ENCODE results near the gene APPBP2. TPM values are rescaled to one million over a fixed set of nuclear protein-coding genes. Genes with fewer than 3 reads are reported as not detected.
"Not testable (repeated sequence)": the region's sequence is repeated elsewhere in the genome, so short reads cannot be mapped to it uniquely, and the experiment has no call there.

APPBP2 gene
- total and polyA plus RNA-seq, 3 experiments from 2014 or later: 21.0 to 29.5 (median 27.7) TPM

DNA sequence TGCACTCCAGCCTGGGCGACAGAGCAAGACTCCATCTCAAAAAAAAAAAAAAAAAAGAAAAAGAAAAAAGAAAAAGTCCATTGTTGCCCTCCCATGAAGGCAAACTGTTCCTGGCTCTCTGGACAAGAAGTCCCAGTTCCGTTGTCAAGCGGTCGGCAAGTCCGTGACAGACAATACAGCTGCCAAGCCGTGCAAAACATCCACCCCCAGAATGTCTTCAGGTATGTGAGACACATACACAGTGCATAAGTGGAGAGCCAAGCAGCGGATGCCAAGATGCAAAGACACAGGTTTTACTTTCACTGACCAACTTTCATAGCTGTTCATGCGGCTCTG is 33.6 kb upstream of the APPBP2 start:
- Mint-ChIP-seq H3K27ac (no peak overlapping the region), H3K9me3 (peaks cover 0 to 16% (median 11%) of the 10 kb centered on the region in 5 donors), H3K4me1 (no peaks in the 10 kb centered on the region), H3K36me3 (peaks cover 0 to 9% (median 0%) of the 10 kb centered on the region in 3 donors), H3K27me3 (peaks cover 6 to 17% of the 10 kb centered on the region in 2 donors), H3K4me3 (no peak overlapping the region)
- POLR2A ChIA-PET: no interaction called here
- no peak for DNase-seq
- CTCF ChIA-PET: no interaction called here
- Histone ChIP-seq H3K36me3 (ENCODE audit: insufficient read depth, low read length) (no peaks in the 10 kb centered on the region), H3K27me3 (ENCODE audit: insufficient read depth, low read length, poor library complexity, severe bottlenecking) (no peaks in the 10 kb centered on the region), H3K27ac (ENCODE audit: low read depth, low read length) (no peak overlapping the region), H3K4me1 (ENCODE audit: insufficient read depth, low read length) (no peaks in the 10 kb centered on the region), H3K4me3 (ENCODE audit: low read length) (no peak overlapping the region), H3K9me3 (ENCODE audit: low read length) (no peaks in the 10 kb centered on the region)

DNA sequence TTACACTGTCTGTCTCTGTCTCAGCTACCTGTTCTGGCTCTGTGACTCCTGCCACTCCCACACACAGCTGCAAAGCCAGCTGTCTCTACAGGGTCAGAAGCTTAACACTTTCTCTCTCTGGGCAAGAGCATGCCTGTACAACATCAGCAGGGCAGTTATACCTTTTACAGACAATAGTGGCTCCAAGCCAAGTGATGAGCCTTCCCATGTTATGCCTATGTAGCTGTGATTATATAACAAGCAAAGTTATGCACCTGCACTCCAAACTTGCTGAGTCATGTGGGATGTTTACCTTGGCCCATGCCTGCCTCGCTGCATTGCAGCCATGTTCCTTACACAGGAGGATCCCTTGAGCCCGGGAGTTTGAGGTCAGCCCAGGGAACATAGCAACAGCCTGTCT is 31.8 kb upstream of the APPBP2 start:
- Mint-ChIP-seq H3K4me3 (no peak overlapping the region), H3K36me3 (peaks cover 0 to 9% (median 0%) of the 10 kb centered on the region in 3 donors), H3K4me1 (no peaks in the 10 kb centered on the region), H3K27me3 (peaks cover 6 to 17% of the 10 kb centered on the region in 2 donors), H3K27ac (no peak overlapping the region), H3K9me3 (peaks cover 0 to 16% (median 12%) of the 10 kb centered on the region in 5 donors)
- Histone ChIP-seq H3K4me1 (ENCODE audit: insufficient read depth, low read length) (no peaks in the 10 kb centered on the region), H3K27ac (ENCODE audit: low read depth, low read length) (no peak overlapping the region), H3K36me3 (ENCODE audit: insufficient read depth, low read length) (no peaks in the 10 kb centered on the region), H3K27me3 (ENCODE audit: insufficient read depth, low read length, poor library complexity, severe bottlenecking) (no peaks in the 10 kb centered on the region), H3K9me3 (ENCODE audit: low read length) (no peaks in the 10 kb centered on the region), H3K4me3 (ENCODE audit: low read length) (no peak overlapping the region)
- CTCF ChIA-PET: no interaction called here
- POLR2A ChIA-PET: no interaction called here
- DNase-seq: no peak

DNA sequence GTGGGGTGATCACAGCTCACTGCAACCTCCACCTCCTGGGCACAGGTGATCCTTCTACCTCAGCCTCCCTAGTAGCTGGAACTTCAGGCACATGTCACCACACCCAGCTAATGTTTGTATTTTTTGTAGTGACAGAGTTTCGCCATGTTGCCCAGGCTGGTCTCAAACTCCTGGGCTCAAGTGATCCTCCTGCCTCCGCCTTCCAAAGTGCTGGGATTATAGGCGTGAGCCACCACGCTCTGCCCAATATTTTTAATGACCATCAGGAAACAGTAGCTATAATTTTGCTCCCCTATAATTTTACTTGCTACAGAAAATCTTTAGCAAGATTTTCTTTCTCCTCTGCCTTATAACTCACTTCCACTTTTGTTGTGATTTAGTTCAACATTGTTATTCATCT is 29.7 kb upstream of the APPBP2 start:
- peaks cover 0 to 16% (median 12%) of the 10 kb centered on the region in 5 donors for H3K9me3 Mint-ChIP-seq
- POLR2A ChIA-PET: interaction anchor here (0.7 kb wide), 1 partner anchor 19 kb away, joined by 4 read pairs; no protein-coding TSS in a partner anchor
- Histone ChIP-seq H3K27me3 (ENCODE audit: insufficient read depth, low read length, poor library complexity, severe bottlenecking) (no peaks in the 10 kb centered on the region), H3K36me3 (ENCODE audit: insufficient read depth, low read length) (no peaks in the 10 kb centered on the region), H3K9me3 (ENCODE audit: low read length) (no peaks in the 10 kb centered on the region), H3K4me1 (ENCODE audit: insufficient read depth, low read length) (no peaks in the 10 kb centered on the region), H3K4me3 (ENCODE audit: low read length) (no peak overlapping the region), H3K27ac (ENCODE audit: low read depth, low read length) (no peak overlapping the region)
- H3K36me3 Mint-ChIP-seq: peaks cover 0 to 9% (median 0%) of the 10 kb centered on the region in 3 donors
- H3K4me1 Mint-ChIP-seq: no peaks in the 10 kb centered on the region
- CTCF ChIA-PET: no interaction called here
- DNase-seq: no peak
- H3K27ac Mint-ChIP-seq: peak overlapping the region in 1 of 8 donors; percentile 7
- peaks cover 6 to 15% of the 10 kb centered on the region in 2 donors for H3K27me3 Mint-ChIP-seq
- no peak overlapping the region for H3K4me3 Mint-ChIP-seq

- POLR2A ChIA-PET: no interaction called here
- CTCF ChIA-PET: no interaction called here
- H3K27me3 Mint-ChIP-seq: peaks cover 6 to 10% of the 10 kb centered on the region in 2 donors
These were observed 28.3 kb upstream of the APPBP2 start for GRCh38 chr17:60554377-60554788.

GRCh38 chr17:60552255-60552654 is 26.2 kb upstream of the APPBP2 start:
- POLR2A ChIA-PET; H3K9me3 Mint-ChIP-seq; DNase-seq; H3K36me3 Mint-ChIP-seq; CTCF ChIA-PET; H3K27ac ChIP-seq (ENCODE audit: low read depth, low read length); H3K9me3 ChIP-seq (ENCODE audit: low read length); H3K36me3 ChIP-seq (ENCODE audit: insufficient read depth, low read length); H3K4me1 ChIP-seq (ENCODE audit: insufficient read depth, low read length); H3K27me3 ChIP-seq (ENCODE audit: insufficient read depth, low read length, poor library complexity, severe bottlenecking); H3K4me3 Mint-ChIP-seq; H3K4me3 ChIP-seq (ENCODE audit: low read length); H3K27me3 Mint-ChIP-seq; H3K4me1 Mint-ChIP-seq; H3K27ac Mint-ChIP-seq: not testable (repeated sequence)

More at GRCh38 chr17:60554377-60554788, 28.3 kb upstream of the APPBP2 start:
- no peak overlapping the region for H3K27ac ChIP-seq (ENCODE audit: low read depth, low read length)
- Mint-ChIP-seq H3K27ac (no peak overlapping the region), H3K4me3 (no peak overlapping the region), H3K36me3 (peaks cover 0 to 9% (median 0%) of the 10 kb centered on the region in 3 donors), H3K9me3 (peaks cover 0 to 16% (median 12%) of the 10 kb centered on the region in 5 donors), H3K4me1 (no peaks in the 10 kb centered on the region)
- H3K4me3 ChIP-seq (ENCODE audit: low read length): no peak overlapping the region
- no peaks in the 10 kb centered on the region for H3K4me1 ChIP-seq (ENCODE audit: insufficient read depth, low read length)
- H3K36me3 ChIP-seq (ENCODE audit: insufficient read depth, low read length): no peaks in the 10 kb centered on the region
- DNase-seq: no peak
- no peaks in the 10 kb centered on the region for H3K27me3 ChIP-seq (ENCODE audit: insufficient read depth, low read length, poor library complexity, severe bottlenecking)
- H3K9me3 ChIP-seq (ENCODE audit: low read length): no peaks in the 10 kb centered on the region

GRCh38 chr17:60548990-60549389 is 22.9 kb upstream of the APPBP2 start:
- Histone ChIP-seq H3K9me3 (ENCODE audit: low read length) (no peaks in the 10 kb centered on the region), H3K4me3 (ENCODE audit: low read length) (no peak overlapping the region), H3K36me3 (ENCODE audit: insufficient read depth, low read length) (no peaks in the 10 kb centered on the region), H3K27ac (ENCODE audit: low read depth, low read length) (no peak overlapping the region), H3K4me1 (ENCODE audit: insufficient read depth, low read length) (no peaks in the 10 kb centered on the region), H3K27me3 (ENCODE audit: insufficient read depth, low read length, poor library complexity, severe bottlenecking) (no peaks in the 10 kb centered on the region)
- Mint-ChIP-seq H3K36me3 (no peaks in the 10 kb centered on the region), H3K4me1 (no peaks in the 10 kb centered on the region), H3K27me3 (no peaks in the 10 kb centered on the region), H3K27ac (no peak overlapping the region), H3K4me3 (no peak overlapping the region), H3K9me3 (peaks cover 0 to 2% (median 0%) of the 10 kb centered on the region in 5 donors)
- DNase-seq: no peak
- CTCF ChIA-PET: no interaction called here
- POLR2A ChIA-PET: no interaction called here

DNA sequence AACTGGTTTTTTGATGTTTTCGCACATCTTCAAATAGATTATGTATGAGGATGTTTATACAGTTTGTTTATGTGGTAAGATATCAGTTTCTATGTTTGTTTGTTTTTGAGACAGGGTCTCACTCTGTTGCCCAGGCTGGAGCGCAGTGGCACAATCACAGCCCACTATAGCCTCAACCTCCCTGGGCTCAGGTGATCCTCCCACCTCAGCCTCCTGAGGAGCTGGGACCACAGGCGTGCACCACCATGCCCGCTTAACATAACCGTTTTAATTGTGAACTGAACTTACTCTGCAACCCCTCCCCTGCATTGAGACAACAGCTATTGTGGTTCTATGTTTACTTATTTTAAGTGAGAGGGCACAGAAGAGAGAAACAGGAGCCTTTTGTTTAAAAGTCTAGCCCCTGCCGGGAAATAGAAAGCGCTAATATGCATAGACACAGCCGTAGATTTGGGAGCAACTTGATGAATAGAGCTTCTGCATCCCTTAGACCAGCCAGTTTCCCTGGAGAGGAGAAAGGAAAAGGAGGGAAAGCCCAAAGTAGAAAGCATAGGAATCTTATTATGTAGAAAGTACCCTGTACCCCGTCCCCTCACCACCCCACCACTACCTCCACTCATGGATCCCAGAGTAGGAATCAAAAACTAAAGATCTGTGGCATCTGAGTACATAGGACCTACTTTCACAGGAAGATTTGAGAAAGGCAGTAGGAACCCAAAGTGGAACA is 19.6 kb upstream of the APPBP2 start:
- H3K4me1 ChIP-seq (ENCODE audit: insufficient read depth, low read length): no peaks in the 10 kb centered on the region
- no peak overlapping the region for H3K27ac ChIP-seq (ENCODE audit: low read depth, low read length)
- H3K27me3 Mint-ChIP-seq: no peaks in the 10 kb centered on the region
- no peak overlapping the region for H3K4me3 ChIP-seq (ENCODE audit: low read length)
- ChIA-PET POLR2A (no interaction called here), CTCF (interaction anchor here (0.7 kb wide), 1 partner anchor 24 kb away, joined by 3 read pairs; no protein-coding TSS in a partner anchor)
- DNase-seq: no peak
- H3K27ac Mint-ChIP-seq: no peak overlapping the region
- no peaks in the 10 kb centered on the region for H3K9me3 Mint-ChIP-seq
- H3K9me3 ChIP-seq (ENCODE audit: low read length): no peaks in the 10 kb centered on the region
- no peaks in the 10 kb centered on the region for H3K27me3 ChIP-seq (ENCODE audit: insufficient read depth, low read length, poor library complexity, severe bottlenecking)
- no peaks in the 10 kb centered on the region for H3K36me3 Mint-ChIP-seq
- no peaks in the 10 kb centered on the region for H3K36me3 ChIP-seq (ENCODE audit: insufficient read depth, low read length)
- H3K4me1 Mint-ChIP-seq: no peaks in the 10 kb centered on the region
- no peak overlapping the region for H3K4me3 Mint-ChIP-seq

GRCh38 chr17:60542071-60542470 is 16.0 kb upstream of the APPBP2 start:
- CTCF ChIA-PET: no interaction called here
- Histone ChIP-seq H3K36me3 (ENCODE audit: insufficient read depth, low read length) (no peaks in the 10 kb centered on the region), H3K4me3 (ENCODE audit: low read length) (no peak overlapping the region), H3K27ac (ENCODE audit: low read depth, low read length) (no peak overlapping the region), H3K27me3 (ENCODE audit: insufficient read depth, low read length, poor library complexity, severe bottlenecking) (no peaks in the 10 kb centered on the region), H3K4me1 (ENCODE audit: insufficient read depth, low read length) (no peaks in the 10 kb centered on the region), H3K9me3 (ENCODE audit: low read length) (no peaks in the 10 kb centered on the region)
- Mint-ChIP-seq H3K27ac (no peak overlapping the region), H3K27me3 (no peaks in the 10 kb centered on the region), H3K9me3 (no peaks in the 10 kb centered on the region), H3K4me3 (no peak overlapping the region), H3K4me1 (no peaks in the 10 kb centered on the region), H3K36me3 (peaks cover 0 to 4% (median 0%) of the 10 kb centered on the region in 3 donors)
- no peak for DNase-seq
- POLR2A ChIA-PET: no interaction called here
